Ovary (tissue), 3 donors: ENCODE data around the gene KCMF1.

Source experiments
- EP300 ChIP-seq: sonication (generic); formaldehyde crosslinking; IDR thresholded peaks from one replicate; pipeline ENCODE4 v1.6.1; 2017; ENCODE audit warnings: antibody characterized with exemption
- POLR2A ChIP-seq: fragments of 450-650 bp; IDR thresholded peaks from one replicate; pipeline ENCODE4 v1.6.1; 2017; ENCODE audit warnings: antibody characterized with exemption, mild to moderate bottlenecking, moderate library complexity
- TF ChIP-seq, protein P1 (sequence below), 3 donors: fragments of 450-650 bp in 2 of 3; fragments of 200-600 bp in 1 of 3; IDR thresholded peaks; one replicate each; pipeline versions ENCODE4 v1.5.1 to v1.8.0; 2016 to 2022; ENCODE audit warnings: antibody characterized with exemption in 3 of 3, mild to moderate bottlenecking in 1 of 3
- donor health status: DM: no; HTN: no; CAD: no.

DNA sequence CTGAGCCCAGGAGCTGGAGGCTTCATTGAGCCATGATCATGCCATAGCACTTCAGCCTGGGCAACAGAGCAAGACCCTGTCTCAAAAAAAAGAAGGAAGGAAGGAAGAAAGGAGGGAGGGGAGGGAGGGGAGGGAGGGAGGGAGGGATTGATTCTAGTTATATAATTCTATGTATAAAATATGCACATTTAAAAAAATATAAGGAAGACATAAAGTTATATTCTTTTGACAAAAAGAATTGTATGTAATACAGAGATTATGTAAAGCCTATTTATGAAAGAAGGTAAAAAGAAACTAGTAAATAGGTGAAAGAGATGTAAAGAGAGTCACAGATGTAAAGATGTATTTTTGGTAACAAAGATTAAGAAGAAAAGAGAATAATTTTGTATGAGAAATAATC is 48.0 kb upstream of the KCMF1 start:
- TF ChIP-seq, protein P1, sequence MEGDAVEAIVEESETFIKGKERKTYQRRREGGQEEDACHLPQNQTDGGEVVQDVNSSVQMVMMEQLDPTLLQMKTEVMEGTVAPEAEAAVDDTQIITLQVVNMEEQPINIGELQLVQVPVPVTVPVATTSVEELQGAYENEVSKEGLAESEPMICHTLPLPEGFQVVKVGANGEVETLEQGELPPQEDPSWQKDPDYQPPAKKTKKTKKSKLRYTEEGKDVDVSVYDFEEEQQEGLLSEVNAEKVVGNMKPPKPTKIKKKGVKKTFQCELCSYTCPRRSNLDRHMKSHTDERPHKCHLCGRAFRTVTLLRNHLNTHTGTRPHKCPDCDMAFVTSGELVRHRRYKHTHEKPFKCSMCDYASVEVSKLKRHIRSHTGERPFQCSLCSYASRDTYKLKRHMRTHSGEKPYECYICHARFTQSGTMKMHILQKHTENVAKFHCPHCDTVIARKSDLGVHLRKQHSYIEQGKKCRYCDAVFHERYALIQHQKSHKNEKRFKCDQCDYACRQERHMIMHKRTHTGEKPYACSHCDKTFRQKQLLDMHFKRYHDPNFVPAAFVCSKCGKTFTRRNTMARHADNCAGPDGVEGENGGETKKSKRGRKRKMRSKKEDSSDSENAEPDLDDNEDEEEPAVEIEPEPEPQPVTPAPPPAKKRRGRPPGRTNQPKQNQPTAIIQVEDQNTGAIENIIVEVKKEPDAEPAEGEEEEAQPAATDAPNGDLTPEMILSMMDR (IDR thresholded peaks at IDR 0.05), result no peak
- TF ChIP-seq POLR2A (no peak), EP300 (no peak)
